ENCODE data around the gene ITPK1.

GRCh38 chr14:93063393-93063792 lies 52.3 kb downstream of the ITPK1 start:
- TF ChIP-seq CTCF (IDR thresholded peaks at IDR 0.05) = no peak
- TF ChIP-seq POLR2A (IDR thresholded peaks at IDR 0.05) = no peak
